Ramos (cell line): ENCODE data around the gene RBMX.
"Not testable (repeated sequence)": the region's sequence is repeated elsewhere in the genome, so short reads cannot be mapped to it uniquely, and the experiment has no call there.

Experiments
- in situ Hi-C: fragments of 300-500 bp; cut with MboI; formaldehyde crosslinking; loops from one replicate; pipeline ENCODE4 v1.14.3; 2022; ENCODE audit warnings: low sequenced_read_pairs; ENCODE audit not compliant: unreplicated experiment

Gene RBMX

DNA sequence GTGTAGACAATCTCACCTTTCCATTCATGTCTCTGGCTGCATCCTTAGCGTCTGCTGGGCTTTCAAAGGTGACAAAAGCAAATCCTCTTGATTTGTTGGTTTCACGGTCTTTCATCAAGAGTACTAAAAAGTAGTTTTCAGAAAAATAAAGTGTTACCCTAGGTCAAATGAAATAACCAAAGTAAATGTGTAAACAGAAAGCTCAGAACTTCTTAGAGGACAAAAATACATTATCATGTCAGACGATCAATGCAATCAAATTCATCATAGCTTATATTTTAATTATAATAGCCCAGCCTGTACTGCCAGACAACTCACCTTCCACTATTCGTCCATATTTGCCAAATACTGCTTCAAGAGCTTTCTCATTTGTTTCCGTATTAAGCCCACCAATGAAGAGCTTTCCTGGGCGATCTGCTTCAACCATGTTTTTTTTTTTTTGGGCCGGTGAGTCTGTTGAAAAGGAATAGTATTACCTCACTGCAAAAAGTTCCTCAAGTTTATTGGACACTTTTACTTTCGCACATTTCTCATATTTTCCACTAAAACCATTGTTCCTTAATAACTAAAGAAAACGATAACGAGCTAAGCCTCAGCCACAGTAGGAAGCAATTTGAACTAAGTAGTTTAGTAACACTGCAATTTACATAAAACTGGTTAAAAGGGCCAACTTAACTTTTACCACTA, 1.4 kb downstream of the RBMX start:
- in situ Hi-C loops = no loop called here

DNA sequence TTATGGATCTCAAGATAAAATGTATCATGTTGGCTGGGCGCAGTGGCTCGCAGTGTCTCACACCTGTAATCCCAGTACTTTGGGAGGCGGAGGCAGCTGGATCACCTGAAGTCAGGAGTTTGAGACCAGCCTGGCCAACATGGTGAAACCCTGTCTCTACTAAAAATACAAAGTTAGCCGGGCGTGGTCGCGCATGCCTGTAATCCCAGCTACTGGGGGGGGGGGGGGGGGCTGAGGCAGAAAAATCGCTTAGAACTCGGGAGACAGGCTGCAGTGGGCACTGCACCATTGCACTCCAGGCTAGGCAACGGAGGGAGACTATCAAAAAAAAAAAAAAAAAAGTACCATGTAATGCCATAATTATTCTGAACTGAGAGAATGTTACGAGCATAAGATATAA, 2.1 kb downstream of the RBMX start:
- in situ Hi-C loops = no loop called here

DNA sequence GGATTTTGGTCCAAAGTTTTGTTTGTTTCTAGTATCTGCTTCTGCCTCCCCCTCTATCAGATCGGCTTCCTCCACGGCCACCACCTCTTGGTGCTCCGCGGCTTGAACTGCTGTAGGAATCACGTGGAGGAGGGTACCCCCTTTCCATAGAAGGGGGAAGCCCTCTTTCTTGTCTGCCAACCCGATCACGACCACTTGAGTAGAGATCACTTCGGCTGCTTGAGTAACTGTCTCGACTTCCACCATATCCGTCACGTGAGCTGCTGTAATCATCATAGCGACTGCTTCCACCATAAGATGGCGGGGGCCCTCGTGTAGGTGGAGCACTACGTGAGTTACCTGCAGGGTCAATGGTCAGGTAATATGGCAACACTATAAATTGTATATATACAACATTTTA, 6.4 kb downstream of the RBMX start:
- in situ Hi-C loops = not testable (repeated sequence)

- in situ Hi-C loops = not testable (repeated sequence)
These were observed 7.3 kb downstream of the RBMX start for GRCh38 chrX:136873210-136873609.

GRCh38 chrX:136872091-136872700, 8.3 kb downstream of the RBMX start:
- in situ Hi-C loops = no loop called here

GRCh38 chrX:136870064-136870463, 10.5 kb downstream of the RBMX start:
- in situ Hi-C loops = no loop called here

DNA sequence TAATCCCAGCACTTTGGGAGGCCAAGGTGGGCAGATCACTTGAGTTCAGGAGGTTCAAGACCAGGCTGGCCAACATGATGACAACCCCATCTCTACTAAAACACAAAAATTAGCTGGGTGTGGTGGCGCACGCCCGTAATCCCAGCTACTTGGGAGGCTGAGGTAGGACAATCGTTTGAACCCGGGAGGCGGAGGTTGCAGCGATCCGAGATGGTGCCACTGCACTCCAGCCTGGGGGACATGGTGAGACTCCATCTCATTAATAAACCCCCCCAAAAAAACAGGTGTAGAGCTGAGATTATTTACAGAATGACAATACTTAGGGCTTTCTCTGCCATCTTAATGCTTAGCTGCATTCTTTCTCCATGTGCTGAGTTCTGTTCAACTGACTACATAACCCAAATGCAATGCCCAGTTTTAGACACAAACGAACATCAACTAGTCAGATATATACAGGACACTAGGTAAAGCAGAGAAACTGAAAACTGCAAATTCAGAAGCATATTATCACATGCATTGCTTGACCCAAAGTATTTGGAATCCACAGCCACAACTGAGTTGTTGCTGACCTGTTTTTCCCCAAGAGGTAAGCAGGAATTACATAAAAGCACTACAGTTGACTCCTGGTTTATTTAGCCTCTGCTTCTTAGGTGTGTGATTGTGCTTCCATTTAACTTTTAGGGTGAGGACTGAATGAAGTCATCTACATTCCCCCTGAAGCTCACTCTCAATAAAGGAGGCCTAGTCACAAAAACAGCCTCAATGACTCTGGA, 12.1 kb downstream of the RBMX start:
- in situ Hi-C loops = no loop called here

DNA sequence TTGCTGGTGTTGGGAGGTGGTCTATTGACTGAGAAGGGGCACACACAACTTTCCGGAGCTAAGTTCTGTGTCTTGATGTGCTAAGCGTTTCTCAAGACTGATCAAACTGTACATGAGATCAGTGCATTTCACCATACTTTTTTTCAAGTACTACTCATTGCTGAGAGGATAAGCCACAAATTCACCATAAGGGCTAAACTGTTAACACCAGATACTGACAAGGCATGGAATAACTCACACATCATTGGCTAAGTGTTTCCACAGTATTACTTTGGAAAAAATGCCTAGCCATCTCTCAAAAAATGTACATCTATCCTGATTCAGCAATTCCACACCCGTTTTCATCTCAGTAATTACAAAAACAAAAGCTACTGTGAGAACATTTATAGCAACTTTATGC, 13.0 kb downstream of the RBMX start:
- in situ Hi-C loops = no loop called here

DNA sequence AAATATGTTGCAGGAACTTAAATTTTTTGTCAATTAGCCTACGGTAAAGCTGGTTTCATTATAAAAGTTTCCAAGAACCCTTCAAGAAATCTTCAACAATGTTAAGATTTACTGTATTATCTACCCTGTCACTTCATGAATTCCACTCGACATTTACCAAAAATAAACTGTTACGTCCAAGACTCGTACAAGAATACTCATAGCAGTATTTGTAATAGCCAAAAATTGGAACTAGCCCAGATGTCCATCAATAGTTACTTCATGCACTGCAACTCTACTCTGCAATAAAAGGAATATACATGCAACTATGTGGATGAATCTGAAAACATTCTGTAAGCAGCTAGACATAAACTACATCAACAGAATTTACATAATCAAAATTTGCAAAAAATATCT, 13.4 kb downstream of the RBMX start:
- in situ Hi-C loops = no loop called here

GRCh38 chrX:136866337-136867095, 14.0 kb downstream of the RBMX start:
- in situ Hi-C loops = no loop called here

GRCh38 chrX:136865270-136866158, 15.0 kb downstream of the RBMX start:
- in situ Hi-C loops = no loop called here

DNA sequence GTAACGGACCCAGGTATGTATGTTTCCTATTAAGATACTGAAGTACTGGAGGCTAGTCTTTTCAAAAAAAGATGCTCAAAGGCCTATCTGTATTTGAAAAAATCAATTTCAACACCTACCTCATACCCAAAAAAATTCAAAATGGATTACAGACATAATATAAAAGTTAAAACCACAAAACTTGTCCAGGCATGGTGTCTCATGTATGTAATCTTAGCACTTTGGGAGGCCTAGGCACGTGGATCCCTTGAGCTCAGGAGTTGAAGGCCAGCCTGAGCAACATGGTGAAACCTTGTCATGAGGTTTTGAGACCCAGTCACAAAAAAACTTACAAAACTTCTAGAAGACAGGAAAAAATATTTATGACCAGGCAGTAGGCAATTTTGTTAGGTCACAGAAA, 16.7 kb downstream of the RBMX start:
- in situ Hi-C loops = no loop called here

DNA sequence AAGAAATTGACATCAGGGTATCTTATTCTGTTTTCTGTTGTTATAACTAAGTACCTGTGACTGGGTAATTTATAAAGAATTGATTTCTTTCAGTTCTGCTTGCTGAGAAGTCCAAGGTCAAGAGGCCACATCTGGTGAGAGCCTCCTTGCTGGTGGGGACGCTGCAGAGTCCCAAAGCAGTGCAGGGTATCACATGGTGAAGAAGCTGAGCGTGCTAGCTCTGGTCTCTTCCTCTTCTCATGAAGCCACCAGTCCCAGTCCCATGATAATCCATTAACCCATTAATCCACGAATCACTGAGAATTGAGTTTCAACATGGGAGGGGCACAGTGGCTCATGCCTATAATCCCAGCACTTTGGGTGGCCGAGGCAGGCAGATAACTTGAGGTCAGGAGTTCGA, 18.0 kb downstream of the RBMX start:
- in situ Hi-C loops = no loop called here

- in situ Hi-C loops = no loop called here
These were observed 18.6 kb downstream of the RBMX start for GRCh38 chrX:136861877-136862276.

- in situ Hi-C loops = no loop called here
These were observed 22.3 kb downstream of the RBMX start for GRCh38 chrX:136858007-136858756.

DNA sequence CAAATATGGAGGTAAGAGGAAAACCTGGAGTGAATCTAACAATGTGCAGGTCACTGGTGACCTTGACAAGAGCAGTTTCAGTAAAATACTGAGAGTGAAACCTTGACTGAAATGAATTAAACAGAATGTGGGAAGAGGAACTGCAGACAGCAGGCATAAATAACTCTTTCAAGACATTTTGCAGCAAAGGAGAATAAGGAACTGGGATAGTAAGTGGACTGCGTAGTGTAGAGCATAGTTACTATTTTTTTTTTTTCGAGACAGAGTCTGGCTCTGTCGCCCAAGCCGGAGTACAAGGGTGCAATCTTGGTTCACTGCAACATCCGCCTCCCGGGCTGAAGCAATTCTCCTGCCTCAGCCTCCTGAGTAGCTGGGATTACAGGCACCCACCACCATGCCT, 24.0 kb downstream of the RBMX start:
- in situ Hi-C loops = no loop called here

GRCh38 chrX:136856050-136856449, 24.5 kb downstream of the RBMX start:
- in situ Hi-C loops = no loop called here

- in situ Hi-C loops = no loop called here
These were observed 29.0 kb downstream of the RBMX start for GRCh38 chrX:136851526-136851925.
